Right lobe of liver (tissue), 6 donors: ENCODE measurements around the gene KCNC3. TPM values are rescaled to one million over a fixed set of nuclear protein-coding genes. Genes with fewer than 3 reads are reported as not detected.

Experiments used
- ATAC-seq, 4 donors: fragments of 200-7000 bp; cut with Tn5 transposase; one replicate each; pipeline ENCODE4 v1.9.1; 2020; ENCODE audit warnings: mild to moderate bottlenecking in 4 of 4, moderate library complexity in 4 of 4
- DNase-seq, 3 donors: peaks; one replicate each; pipeline ENCODE4 v3.0.0-alpha.2; 2020
- H3K27ac ChIP-seq, 3 donors: fragments of 200-600 bp; one replicate each; pipeline ENCODE4 v1.8.0; 2022
- H3K27me3 ChIP-seq, 2 donors: fragments of 200-600 bp; one replicate each; pipeline ENCODE4 v1.8.0; 2022
- H3K36me3 ChIP-seq, 4 donors: fragments of 200-600 bp; sonication (generic) in 1 of 4; one replicate each; pipeline versions ENCODE4 v1.5.1 to v1.8.0; 2017 to 2022; ENCODE audit warnings: control low read depth in 1 of 4
- H3K4me1 ChIP-seq, 4 donors: fragments of 200-600 bp; sonication (generic) in 1 of 4; one replicate each; pipeline versions ENCODE4 v1.5.1 to v1.8.0; 2017 to 2022; ENCODE audit warnings: control low read depth in 1 of 4
- H3K4me3 ChIP-seq, 3 donors: fragments of 200-600 bp; one replicate each; pipeline ENCODE4 v1.8.0; 2022
- H3K9me3 ChIP-seq, 4 donors: fragments of 200-600 bp; sonication (generic) in 1 of 4; one replicate each; pipeline versions ENCODE4 v1.5.1 to v1.8.0; 2017 to 2022; ENCODE audit warnings: control low read depth in 1 of 4
- CTCF ChIP-seq, 4 donors: fragments of 200-600 bp in 3 of 4; fragments of 450-650 bp in 1 of 4; IDR thresholded peaks; one replicate each; pipeline versions ENCODE4 v1.5.1 to v1.8.0; 2016 to 2022; ENCODE audit warnings: antibody characterized with exemption in 4 of 4, mild to moderate bottlenecking in 2 of 4
- POLR2A ChIP-seq: fragments of 450-650 bp; IDR thresholded peaks from one replicate; pipeline ENCODE4 v1.6.1; 2017; ENCODE audit warnings: antibody characterized with exemption, mild to moderate bottlenecking
- WGBS: methylation state at CpG from one replicate; pipeline ENCODE4 v1.1.6; 2018; ENCODE audit warnings: low coverage, low lambda C conversion rate; ENCODE audit not compliant: insufficient coverage; ENCODE audit errors: missing lambda C conversion rate; 5-methylcytosine and 5-hydroxymethylcytosine counted together
- intact Hi-C, 2 donors: fragments of 100-400 bp; cut with DNase I; formaldehyde crosslinking; loops; one replicate each; pipeline versions ENCODE4 v1.11.2 to v1.14.1; 2022
- total RNA-seq, 6 experiments: library from RNA; depleted of rRNA in 2 of 6; stranded (reverse); fragments of >200 nt in 2 of 6; fragmentation: NEBNext Ultra II Directional in 3 of 6; extraction: Animal tissue kit (Norgen Biotek cat#: 25700) in 3 of 6; gene quantifications; one replicate each; pipeline versions ENCODE4 v1.1.0 to v1.2.4, GENCODE V29; 2016 to 2023
- donor health status: DM: no; HTN: yes; CAD: no.
- donor health status: DM: no; HTN: no; CAD: no.
- donor health status: DM: no; HTN: no; CAD: no.
- donor health status: DM: no; HTN: yes; CAD: no.
- donor health status: DM: no; HTN: yes; CAD: no.

The KCNC3 gene
- total RNA-seq, 6 experiments from 2014 or later, result 0.92 to 3.0 (median 2.3) TPM

DNA sequence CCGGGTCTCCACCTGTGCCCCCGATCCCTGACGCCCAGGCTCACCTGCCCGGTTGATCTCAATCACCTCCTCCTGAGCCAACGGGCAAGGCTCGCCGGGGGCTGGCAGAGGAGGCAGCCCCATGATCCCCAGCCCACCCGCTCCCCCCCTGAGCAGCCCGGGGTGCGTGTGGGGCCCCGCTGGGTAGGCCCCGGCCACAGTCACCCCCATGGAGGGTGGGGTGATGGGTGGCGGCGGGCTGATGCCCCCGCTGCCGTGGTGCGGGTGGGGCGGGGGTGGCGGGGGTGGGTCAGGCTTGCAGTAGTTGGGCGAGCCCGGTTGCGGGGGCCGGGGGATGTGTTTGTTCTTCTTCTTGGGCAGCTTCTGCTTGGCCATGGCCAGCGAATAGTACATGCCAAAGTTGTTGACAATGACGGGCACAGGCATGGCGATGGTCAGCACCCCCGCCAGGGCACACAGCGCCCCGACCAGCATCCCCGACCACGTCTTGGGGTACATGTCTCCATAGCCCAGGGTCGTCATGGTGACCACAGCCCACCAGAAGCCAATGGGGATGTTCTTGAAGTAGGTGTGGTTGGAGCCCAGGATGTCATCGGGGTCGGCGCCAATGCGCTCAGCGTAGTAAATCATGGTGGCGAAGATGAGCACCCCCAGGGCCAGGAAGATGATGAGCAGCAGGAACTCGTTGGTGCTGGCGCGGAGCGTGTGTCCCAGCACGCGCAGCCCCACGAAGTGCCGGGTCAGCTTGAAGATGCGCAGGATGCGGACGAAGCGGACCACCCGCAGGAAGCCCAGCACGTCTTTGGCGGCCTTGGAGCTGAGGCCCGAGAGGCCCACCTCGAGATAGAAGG, 6.0 kb downstream of the KCNC3 start:
- no peak overlapping the region for H3K4me3 ChIP-seq
- no peaks in the 10 kb centered on the region for H3K9me3 ChIP-seq
- no peaks in the 10 kb centered on the region for H3K36me3 ChIP-seq
- DNase-seq (no peak), ATAC-seq (no peak)
- H3K27ac ChIP-seq, result no peak overlapping the region
- peaks cover 0 to 13% (median 3%) of the 10 kb centered on the region in 4 donors for H3K4me1 ChIP-seq
- intact Hi-C loops, result no loop called here
- WGBS, result 89% methylated on average over 9 of the region's 55 CpGs
- H3K27me3 ChIP-seq, result no peaks in the 10 kb centered on the region
- TF ChIP-seq POLR2A (no peak), CTCF (IDR thresholded peaks at IDR 0.05) (no peak)

GRCh38 chr19:50322234-50322633, 6.9 kb downstream of the KCNC3 start:
- no peak for DNase-seq
- Histone ChIP-seq H3K27ac (no peak overlapping the region), H3K4me3 (no peak overlapping the region), H3K27me3 (no peaks in the 10 kb centered on the region), H3K4me1 (peaks cover 0 to 13% (median 3%) of the 10 kb centered on the region in 4 donors), H3K9me3 (no peaks in the 10 kb centered on the region), H3K36me3 (no peaks in the 10 kb centered on the region)
- intact Hi-C loops, result no loop called here
- WGBS, result 78% methylated on average over 9 of the region's 12 CpGs
- ATAC-seq, result no peak
- TF ChIP-seq POLR2A, result no peak
- TF ChIP-seq CTCF (IDR thresholded peaks at IDR 0.05), result no peak

GRCh38 chr19:50321831-50322230, 7.3 kb downstream of the KCNC3 start:
- H3K4me1 ChIP-seq, result peaks cover 0 to 13% (median 3%) of the 10 kb centered on the region in 4 donors
- no peak for TF ChIP-seq CTCF (IDR thresholded peaks at IDR 0.05)
- TF ChIP-seq POLR2A, result no peak
- DNase-seq (no peak), ATAC-seq (no peak)
- 67% methylated on average over 1 of the region's 4 CpGs for WGBS
- no peaks in the 10 kb centered on the region for H3K36me3 ChIP-seq
- H3K4me3 ChIP-seq, result no peak overlapping the region
- no peaks in the 10 kb centered on the region for H3K9me3 ChIP-seq
- intact Hi-C loops, result no loop called here
- H3K27ac ChIP-seq, result no peak overlapping the region
- H3K27me3 ChIP-seq, result no peaks in the 10 kb centered on the region

DNA sequence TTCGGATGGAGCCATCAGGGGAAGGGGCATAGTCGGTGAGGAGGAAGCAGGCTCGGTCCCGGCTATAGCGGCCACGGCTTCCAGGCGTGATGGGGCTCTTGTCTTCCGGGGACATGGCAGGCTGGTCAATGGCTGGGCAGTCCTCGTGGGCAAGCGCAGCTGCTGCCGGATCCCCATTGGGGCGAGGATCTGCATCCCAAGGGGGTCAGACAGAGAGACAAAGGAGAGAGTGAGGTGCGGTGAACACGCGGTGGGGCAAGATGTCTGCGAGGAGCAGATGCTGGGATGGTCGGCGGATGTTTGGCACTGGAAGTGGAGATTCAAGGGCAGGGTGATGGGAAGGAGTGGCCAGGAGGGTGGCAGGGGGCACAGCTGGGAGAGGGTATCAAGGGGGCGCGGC, 8.6 kb downstream of the KCNC3 start:
- Histone ChIP-seq H3K4me3 (no peak overlapping the region), H3K27me3 (no peaks in the 10 kb centered on the region), H3K4me1 (peaks cover 0 to 5% (median under 1%) of the 10 kb centered on the region in 4 donors), H3K27ac (no peak overlapping the region), H3K36me3 (no peaks in the 10 kb centered on the region), H3K9me3 (no peaks in the 10 kb centered on the region)
- TF ChIP-seq POLR2A (no peak), CTCF (IDR thresholded peaks at IDR 0.05) (no peak)
- 89% methylated on average over 18 of the region's 20 CpGs for WGBS
- intact Hi-C loops, result no loop called here
- no peak for ATAC-seq
- no peak for DNase-seq
